Calu3 (cell line): ENCODE measurements around the gene DAW1. TPM values are rescaled to one million over a fixed set of nuclear protein-coding genes. Genes with fewer than 3 reads are reported as not detected.

ENCODE experiments used
- BruUV-seq: library from RNA; stranded (reverse); fragments of 400-500 nt; replicated peaks from 2 replicates; lab custom pipeline; 2021; lab: Mats Ljungman, UMichigan
- CTCF ChIA-PET: fragments of 300-600 bp; sonication (Branson Sonifier 250); formaldehyde crosslinking; loops from one replicate; lab custom pipeline; 2022; ENCODE audit warnings: antibody characterized with exemption; lab: Charles Lee
- DNase-seq: peaks from one replicate; pipeline ENCODE4 v3.0.0; 2022
- H3K27ac Mint-ChIP-seq: one replicate; pipeline ENCODE4 v1.8.0; 2022; ENCODE audit warnings: mixed read lengths; ENCODE audit not compliant: unreplicated experiment
- H3K27me3 Mint-ChIP-seq: one replicate; pipeline ENCODE4 v1.8.0; 2022; ENCODE audit warnings: mixed read lengths; ENCODE audit not compliant: unreplicated experiment
- H3K36me3 Mint-ChIP-seq: one replicate; pipeline ENCODE4 v1.8.0; 2022; ENCODE audit warnings: mild to moderate bottlenecking, moderate library complexity, mixed read lengths; ENCODE audit not compliant: insufficient read depth, unreplicated experiment
- H3K4me1 Mint-ChIP-seq: one replicate; pipeline ENCODE4 v1.8.0; 2022; ENCODE audit warnings: mild to moderate bottlenecking, low read depth, mixed read lengths; ENCODE audit not compliant: unreplicated experiment
- H3K4me3 Mint-ChIP-seq: one replicate; pipeline ENCODE4 v1.8.0; 2022; ENCODE audit warnings: mild to moderate bottlenecking, low read depth, moderate library complexity, mixed read lengths; ENCODE audit not compliant: unreplicated experiment
- H3K9me3 Mint-ChIP-seq: one replicate; pipeline ENCODE4 v1.8.0; 2022; ENCODE audit warnings: low read depth, mixed read lengths; ENCODE audit not compliant: unreplicated experiment
- CTCF ChIP-seq: fragments of 200-600 bp; IDR thresholded peaks from one replicate; pipeline ENCODE4 v1.8.0; 2022; ENCODE audit warnings: antibody characterized with exemption; ENCODE audit not compliant: unreplicated experiment
- intact Hi-C: fragments of 100-400 bp; cut with micrococcal nuclease; formaldehyde crosslinking; loops from one replicate; pipeline ENCODE4 v1.10.0; 2022; ENCODE audit not compliant: unreplicated experiment
- total RNA-seq: library from RNA; stranded (reverse); gene quantifications from 2 replicates; pipeline ENCODE4 v1.2.3, GENCODE V29; 2022

Gene DAW1
- total RNA-seq, 1 experiment from 2014 or later = 3.2 TPM

DNA sequence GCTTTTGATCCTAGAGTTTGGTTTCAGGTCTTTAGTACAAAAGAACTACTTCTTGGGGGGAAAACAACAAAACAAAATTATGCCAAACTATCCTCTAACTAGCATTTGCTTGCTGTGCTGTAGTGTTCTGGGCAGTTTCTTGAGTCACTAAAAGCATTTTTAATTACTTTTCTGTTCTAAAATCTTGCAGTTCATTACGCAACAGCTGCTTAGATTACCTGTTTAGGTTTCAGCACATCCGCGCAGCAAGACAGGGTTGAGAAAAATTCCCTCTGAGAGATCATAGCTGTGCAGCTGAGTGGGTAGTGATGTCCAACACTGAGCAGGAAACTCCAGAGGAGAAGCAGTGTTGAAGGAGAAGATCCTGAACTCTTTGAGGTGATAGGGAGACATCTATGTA, 9.0 kb downstream of the DAW1 start:
- H3K36me3 Mint-ChIP-seq = peaks cover 5% of the 10 kb centered on the region
- H3K9me3 Mint-ChIP-seq = no peaks in the 10 kb centered on the region
- BruUV-seq = no TSS peak
- DNase-seq = no peak
- H3K27ac Mint-ChIP-seq = peak overlapping the region; percentile 54
- H3K4me1 Mint-ChIP-seq = peaks cover 58% of the 10 kb centered on the region
- CTCF ChIA-PET = interaction anchor here (0.9 to 1.5 kb wide), 2 partner anchors 18 to 160 kb away, joined by 3 read pairs; no protein-coding TSS in a partner anchor
- no peak overlapping the region for H3K4me3 Mint-ChIP-seq
- H3K27me3 Mint-ChIP-seq = no peaks in the 10 kb centered on the region
- TF ChIP-seq CTCF = no peak
- intact Hi-C loops = loop anchor here (5.0 to 10.0 kb wide), 3 partner anchors 83 to 396 kb away; partner anchors contain the start of gene SLC19A3

DNA sequence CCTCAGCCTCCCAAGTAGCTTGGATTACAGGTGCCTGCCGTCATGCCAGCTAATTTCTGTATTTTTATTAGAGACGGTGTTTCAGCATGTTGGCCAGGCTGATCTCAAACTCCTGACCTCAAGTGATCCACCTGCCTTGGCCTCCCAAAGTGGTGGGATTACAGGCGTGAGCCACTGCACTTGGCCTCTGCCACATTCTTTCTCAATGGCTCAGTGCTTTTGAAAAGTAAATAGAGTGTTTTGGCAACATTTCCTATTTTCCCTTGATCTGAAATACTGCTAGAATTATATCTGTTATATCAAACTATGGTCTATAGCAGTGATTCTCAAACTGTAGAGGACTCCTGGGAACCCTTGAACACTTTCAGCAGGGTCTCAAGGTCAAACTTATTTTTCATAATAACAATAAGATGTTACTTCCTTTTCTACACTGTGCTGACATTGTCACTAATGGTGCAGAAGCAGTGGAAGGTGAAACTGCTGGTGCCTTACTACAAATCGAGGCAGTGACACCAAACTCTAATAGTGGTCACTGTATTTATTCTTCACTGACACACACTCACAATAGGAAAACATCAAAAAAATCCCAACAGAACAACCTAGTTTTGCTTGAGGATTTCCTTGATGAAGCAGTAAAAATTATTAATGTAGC, 10.6 kb downstream of the DAW1 start:
- intact Hi-C loops = loop anchor here (2.0 to 10.0 kb wide), 4 partner anchors 63 to 397 kb away; partner anchors contain the start of gene SLC19A3
- Mint-ChIP-seq H3K9me3 (no peaks in the 10 kb centered on the region), H3K4me3 (peak overlapping the region; percentile 11), H3K36me3 (peaks cover 5% of the 10 kb centered on the region), H3K27ac (peak overlapping the region; percentile 83), H3K4me1 (peaks cover 43% of the 10 kb centered on the region), H3K27me3 (no peaks in the 10 kb centered on the region)
- DNase-seq = peak; percentile 19
- CTCF ChIA-PET = no interaction called here
- TF ChIP-seq CTCF = no peak
- BruUV-seq = no TSS peak

- intact Hi-C loops = loop anchor here (1.0 to 10.0 kb wide), 7 partner anchors 21 to 478 kb away; partner anchors contain the start of gene SLC19A3
- peaks cover 5% of the 10 kb centered on the region for H3K36me3 Mint-ChIP-seq
- CTCF ChIA-PET = no interaction called here
- no TSS peak for BruUV-seq
- H3K4me1 Mint-ChIP-seq = peaks cover 46% of the 10 kb centered on the region
- H3K27ac Mint-ChIP-seq = peak overlapping the region; percentile 58
- H3K27me3 Mint-ChIP-seq = no peaks in the 10 kb centered on the region
- TF ChIP-seq CTCF = peak; percentile 93
- H3K9me3 Mint-ChIP-seq = no peaks in the 10 kb centered on the region
- no peak overlapping the region for H3K4me3 Mint-ChIP-seq
- DNase-seq = peak; percentile 90
Measured at GRCh38 chr2:227884511-227884947, 13.1 kb downstream of the DAW1 start.

GRCh38 chr2:227886149-227886548, 14.7 kb downstream of the DAW1 start:
- intact Hi-C loops = loop anchor here (10.0 kb wide), 1 partner anchor 401 kb away; no protein-coding TSS in a partner anchor
- Mint-ChIP-seq H3K27me3 (no peaks in the 10 kb centered on the region), H3K4me3 (no peak overlapping the region), H3K27ac (no peak overlapping the region), H3K36me3 (no peaks in the 10 kb centered on the region), H3K4me1 (peaks cover 32% of the 10 kb centered on the region), H3K9me3 (no peaks in the 10 kb centered on the region)
- TF ChIP-seq CTCF = no peak
- CTCF ChIA-PET = no interaction called here
- no peak for DNase-seq
- BruUV-seq = no TSS peak
